Stimulated activated CD8-positive, alpha-beta memory T cell treated with anti-CD3 and anti-CD28 coated beads, Interleukin-7, amount 100 ng/mL, for 24 hours (primary cell): ENCODE data around the gene PCIF1.
"Not testable (repeated sequence)": the region's sequence is repeated elsewhere in the genome, so short reads cannot be mapped to it uniquely, and the experiment has no call there.

Experiments used
- DNase-seq: peaks from one replicate; pipeline ENCODE4 v3.0.0-alpha.2; 2020; ENCODE audit warnings: low read depth

PCIF1 gene

DNA sequence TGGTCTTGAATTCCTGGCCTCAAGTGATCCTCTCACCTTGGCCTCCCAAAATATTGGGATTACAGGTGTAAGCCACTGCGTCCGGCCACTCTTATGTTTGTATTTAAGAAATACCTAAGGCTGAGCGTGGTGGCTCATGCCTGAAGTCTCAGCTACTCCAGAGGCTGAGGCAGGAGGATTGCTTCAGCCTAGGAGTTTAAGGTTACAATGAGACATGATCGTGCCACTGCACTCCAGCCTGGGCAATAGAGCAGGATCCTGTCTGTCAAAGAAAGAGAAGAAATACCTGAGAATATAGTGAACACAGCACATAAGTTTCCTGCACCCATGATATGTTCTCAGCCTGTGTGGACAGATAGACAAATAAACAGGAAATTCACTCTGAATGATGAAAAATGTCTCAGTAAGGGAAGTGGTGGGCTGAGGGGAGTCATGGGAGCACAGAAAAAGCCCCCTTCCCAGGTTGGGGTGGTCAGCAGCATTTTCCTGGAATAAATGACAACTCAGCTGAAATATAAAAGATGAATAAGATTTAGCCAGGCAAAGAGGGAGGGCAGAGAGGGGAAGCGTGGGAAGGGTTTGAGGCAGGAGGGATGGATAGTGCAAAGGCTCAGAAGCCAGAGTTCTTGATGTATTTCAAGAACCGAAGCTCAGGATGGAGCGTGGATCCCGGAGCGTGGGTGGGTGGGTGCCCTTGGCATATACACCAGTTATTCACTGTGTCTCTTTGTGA, 60.4 kb downstream of the PCIF1 start:
- DNase-seq: no peak

DNA sequence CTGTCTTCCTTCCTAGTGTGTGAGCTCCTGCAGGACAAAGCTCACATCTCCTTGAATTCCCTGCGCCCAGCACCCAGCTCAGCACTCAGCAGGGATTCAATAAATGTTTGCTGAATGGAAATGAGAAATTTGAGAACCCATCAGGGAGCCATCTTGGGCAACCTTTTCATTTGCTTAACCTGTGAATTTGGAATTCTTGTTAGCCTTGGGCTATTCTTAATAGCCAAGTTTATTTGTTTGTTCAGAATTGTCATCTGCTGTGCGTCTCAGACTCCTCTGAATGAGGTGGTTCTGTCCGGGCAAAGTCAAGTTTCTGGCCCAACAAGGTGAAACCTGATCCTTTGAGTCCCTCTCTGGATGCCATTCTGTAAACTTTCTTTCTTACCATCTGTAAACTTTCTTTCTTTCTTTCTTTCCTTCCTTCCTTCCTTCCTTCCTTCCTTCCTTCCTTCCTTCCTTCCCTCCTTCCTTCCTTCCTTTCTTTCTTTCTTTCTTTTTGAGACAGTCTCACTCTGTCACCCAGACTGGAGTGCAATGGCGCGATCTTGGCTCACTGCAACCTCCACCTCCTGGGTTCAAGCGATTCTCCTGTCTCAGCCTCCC, 61.1 kb downstream of the PCIF1 start:
- not testable (repeated sequence) for DNase-seq

DNA sequence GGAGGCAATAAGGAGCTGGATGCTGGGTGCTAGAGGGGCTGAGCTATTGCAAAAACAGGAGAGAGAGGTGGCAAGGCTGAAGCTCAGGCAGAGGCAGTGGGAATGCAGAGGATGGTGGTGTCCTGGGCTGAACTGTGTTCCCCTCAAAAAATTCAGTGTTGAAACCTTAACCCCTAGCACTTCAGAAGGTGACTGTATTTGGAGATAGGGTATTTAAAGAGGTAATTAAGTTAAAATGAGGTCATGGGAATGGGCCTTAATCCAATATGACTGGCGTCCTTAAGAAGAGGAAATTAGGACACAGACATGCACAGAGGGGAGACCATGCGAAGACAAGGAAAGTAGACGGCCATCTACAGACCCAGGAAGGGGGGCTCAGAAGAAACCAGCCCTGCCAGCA, 62.7 kb downstream of the PCIF1 start:
- no peak for DNase-seq
